Liver (tissue), 3 donors: ENCODE measurements around the gene NEB.

Experiments
- CTCF ChIP-seq: fragments of 150-350 bp; IDR thresholded peaks from 2 replicates; pipeline ENCODE4 v1.5.1; 2017; ENCODE audit warnings: improper control_type of control experiment, low read depth, low read length; ENCODE audit not compliant: missing input control
- EGR1 ChIP-seq, 2 donors: IDR thresholded peaks; 2 replicates each; pipeline ENCODE4 v1.6.1; 2016 to 2018; ENCODE audit warnings: antibody characterized with exemption in 2 of 2, low read depth in 2 of 2
- REST ChIP-seq: IDR thresholded peaks from 2 replicates; pipeline ENCODE4 v1.6.1; 2016; ENCODE audit warnings: antibody characterized with exemption, mild to moderate bottlenecking
- RXRA ChIP-seq, 2 donors: IDR thresholded peaks; 2 replicates each; pipeline ENCODE4 v1.6.1; 2017 to 2018; ENCODE audit warnings: antibody characterized with exemption in 2 of 2, mild to moderate bottlenecking in 1 of 2
- SP1 ChIP-seq: IDR thresholded peaks from 2 replicates; pipeline ENCODE4 v1.6.1; 2018; ENCODE audit warnings: antibody characterized with exemption, mild to moderate bottlenecking
- YY1 ChIP-seq: IDR thresholded peaks from 2 replicates; pipeline ENCODE4 v1.6.1; 2016; ENCODE audit warnings: antibody characterized with exemption, mild to moderate bottlenecking
- TF ChIP-seq, protein P1 (sequence below): IDR thresholded peaks from 2 replicates; pipeline ENCODE4 v1.6.1; 2016; ENCODE audit warnings: antibody characterized with exemption
- TF ChIP-seq, protein P2 (sequence below): IDR thresholded peaks from 2 replicates; pipeline ENCODE4 v1.6.1; 2016; ENCODE audit warnings: antibody characterized with exemption
- donor health status: healthy.
- donor health status: healthy.

GRCh38 chr2:151470556-151470955, 263.7 kb downstream of the NEB start:
- no peak for TF ChIP-seq YY1
- TF ChIP-seq CTCF, result no peak
- TF ChIP-seq REST, result no peak
- TF ChIP-seq EGR1 (IDR thresholded peaks at IDR 0.05; ENCODE audit: low read depth in 2 of 2), result no peak
- no peak for TF ChIP-seq SP1
- TF ChIP-seq RXRA (IDR thresholded peaks at IDR 0.05), result no peak
- TF ChIP-seq, protein P1, sequence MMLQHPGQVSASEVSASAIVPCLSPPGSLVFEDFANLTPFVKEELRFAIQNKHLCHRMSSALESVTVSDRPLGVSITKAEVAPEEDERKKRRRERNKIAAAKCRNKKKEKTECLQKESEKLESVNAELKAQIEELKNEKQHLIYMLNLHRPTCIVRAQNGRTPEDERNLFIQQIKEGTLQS, result no peak
- TF ChIP-seq, protein P2, sequence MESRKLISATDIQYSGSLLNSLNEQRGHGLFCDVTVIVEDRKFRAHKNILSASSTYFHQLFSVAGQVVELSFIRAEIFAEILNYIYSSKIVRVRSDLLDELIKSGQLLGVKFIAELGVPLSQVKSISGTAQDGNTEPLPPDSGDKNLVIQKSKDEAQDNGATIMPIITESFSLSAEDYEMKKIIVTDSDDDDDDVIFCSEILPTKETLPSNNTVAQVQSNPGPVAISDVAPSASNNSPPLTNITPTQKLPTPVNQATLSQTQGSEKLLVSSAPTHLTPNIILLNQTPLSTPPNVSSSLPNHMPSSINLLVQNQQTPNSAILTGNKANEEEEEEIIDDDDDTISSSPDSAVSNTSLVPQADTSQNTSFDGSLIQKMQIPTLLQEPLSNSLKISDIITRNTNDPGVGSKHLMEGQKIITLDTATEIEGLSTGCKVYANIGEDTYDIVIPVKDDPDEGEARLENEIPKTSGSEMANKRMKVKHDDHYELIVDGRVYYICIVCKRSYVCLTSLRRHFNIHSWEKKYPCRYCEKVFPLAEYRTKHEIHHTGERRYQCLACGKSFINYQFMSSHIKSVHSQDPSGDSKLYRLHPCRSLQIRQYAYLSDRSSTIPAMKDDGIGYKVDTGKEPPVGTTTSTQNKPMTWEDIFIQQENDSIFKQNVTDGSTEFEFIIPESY, result no peak
